WERI-Rb-1 (cell line): Measurements from ENCODE around the gene RASGRF1.

Experiments used
- DNase-seq: peaks from one replicate; pipeline ENCODE4 v3.0.0-alpha.2; 2020
- H3K27ac ChIP-seq: fragments of 250-450 bp; sonication (Bioruptor Pico); 2 replicates; pipeline ENCODE4 v1.5.1; 2020; ENCODE audit warnings: mild to moderate bottlenecking, moderate library complexity
- H3K27me3 ChIP-seq: fragments of 250-450 bp; sonication (Bioruptor Pico); 2 replicates; pipeline ENCODE4 v1.5.1; 2021; ENCODE audit warnings: mild to moderate bottlenecking, low read depth, moderate library complexity; ENCODE audit not compliant: insufficient read depth, severe bottlenecking
- H3K36me3 ChIP-seq: fragments of 250-450 bp; sonication (Bioruptor Pico); 2 replicates; pipeline ENCODE4 v1.5.1; 2020; ENCODE audit warnings: mild to moderate bottlenecking, moderate library complexity
- H3K4me3 ChIP-seq: 2 replicates; pipeline ENCODE4 v1.5.1; 2011; ENCODE audit warnings: low read depth, mild to moderate bottlenecking, control low read depth, low read length
- H3K9me3 ChIP-seq: fragments of 250-450 bp; sonication (Bioruptor Pico); 2 replicates; pipeline ENCODE4 v1.5.1; 2021; ENCODE audit warnings: mild to moderate bottlenecking, moderate library complexity; ENCODE audit not compliant: severe bottlenecking
- TF ChIP-seq, protein P1 (sequence below): IDR thresholded peaks from 2 replicates; pipeline ENCODE4 v1.5.1; 2011; ENCODE audit warnings: low read depth, mild to moderate bottlenecking, control low read depth, inconsistent platforms, low read length

RASGRF1 gene

DNA sequence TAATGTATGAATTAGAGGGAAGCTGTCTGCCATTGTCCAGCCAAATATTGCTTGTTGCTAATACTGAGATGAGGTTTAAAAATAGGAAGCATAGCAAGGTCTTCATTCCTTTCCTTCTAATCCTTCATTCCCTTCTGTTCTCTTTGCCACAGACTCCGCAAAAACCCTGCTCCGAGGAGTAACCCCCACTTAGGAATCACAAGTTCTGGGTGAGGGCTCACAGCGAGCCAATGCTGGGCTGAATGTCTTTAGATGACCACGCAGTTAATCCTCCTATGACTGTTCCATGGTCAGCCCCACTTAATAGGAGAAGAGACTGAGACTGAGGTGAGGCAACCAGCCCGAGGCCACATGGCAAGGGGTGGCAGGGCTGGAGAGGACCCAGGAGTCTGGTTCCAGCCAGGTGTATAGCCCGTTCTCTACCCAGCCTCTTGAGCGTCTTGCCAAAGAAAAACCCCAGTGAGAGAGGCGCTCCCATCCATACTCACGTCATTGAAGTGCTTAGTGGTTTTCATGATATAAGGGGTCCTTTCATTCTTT lies 100.8 kb downstream of the RASGRF1 start:
- Histone ChIP-seq H3K36me3 (no peaks in the 10 kb centered on the region), H3K9me3 (no peaks in the 10 kb centered on the region), H3K27me3 (no peaks in the 10 kb centered on the region), H3K4me3 (no peak overlapping the region), H3K27ac (no peak overlapping the region)
- no peak for DNase-seq
- TF ChIP-seq, protein P1, sequence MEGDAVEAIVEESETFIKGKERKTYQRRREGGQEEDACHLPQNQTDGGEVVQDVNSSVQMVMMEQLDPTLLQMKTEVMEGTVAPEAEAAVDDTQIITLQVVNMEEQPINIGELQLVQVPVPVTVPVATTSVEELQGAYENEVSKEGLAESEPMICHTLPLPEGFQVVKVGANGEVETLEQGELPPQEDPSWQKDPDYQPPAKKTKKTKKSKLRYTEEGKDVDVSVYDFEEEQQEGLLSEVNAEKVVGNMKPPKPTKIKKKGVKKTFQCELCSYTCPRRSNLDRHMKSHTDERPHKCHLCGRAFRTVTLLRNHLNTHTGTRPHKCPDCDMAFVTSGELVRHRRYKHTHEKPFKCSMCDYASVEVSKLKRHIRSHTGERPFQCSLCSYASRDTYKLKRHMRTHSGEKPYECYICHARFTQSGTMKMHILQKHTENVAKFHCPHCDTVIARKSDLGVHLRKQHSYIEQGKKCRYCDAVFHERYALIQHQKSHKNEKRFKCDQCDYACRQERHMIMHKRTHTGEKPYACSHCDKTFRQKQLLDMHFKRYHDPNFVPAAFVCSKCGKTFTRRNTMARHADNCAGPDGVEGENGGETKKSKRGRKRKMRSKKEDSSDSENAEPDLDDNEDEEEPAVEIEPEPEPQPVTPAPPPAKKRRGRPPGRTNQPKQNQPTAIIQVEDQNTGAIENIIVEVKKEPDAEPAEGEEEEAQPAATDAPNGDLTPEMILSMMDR, result no peak

DNA sequence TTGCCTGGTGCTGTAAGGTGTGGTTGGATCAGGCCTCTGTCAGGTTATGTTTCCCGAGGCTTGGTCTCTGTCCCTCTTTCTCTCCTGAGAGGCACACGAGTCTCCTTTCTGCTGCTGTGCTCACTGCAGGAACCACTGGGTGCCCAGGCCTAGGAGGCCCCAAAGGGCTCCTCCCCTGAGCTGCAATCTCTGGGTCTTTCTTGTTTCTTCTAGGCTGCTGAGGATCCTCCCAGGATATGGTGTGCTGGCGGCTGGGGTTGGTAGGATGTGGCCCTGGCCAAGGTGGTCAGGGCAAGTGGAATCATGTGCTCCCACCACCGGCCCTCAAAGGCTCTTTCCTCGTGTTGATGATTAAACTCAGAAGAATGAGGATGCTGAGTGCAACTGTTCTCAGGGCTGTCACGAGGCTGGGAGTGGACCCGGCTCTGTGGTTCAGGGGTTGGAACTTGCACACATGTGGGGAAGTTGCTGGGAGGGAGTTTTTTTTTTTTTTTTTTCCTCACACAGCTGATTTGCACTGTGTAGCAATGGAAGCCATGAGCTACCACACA lies 102.1 kb downstream of the RASGRF1 start:
- no peak overlapping the region for H3K4me3 ChIP-seq
- no peaks in the 10 kb centered on the region for H3K9me3 ChIP-seq
- no peak overlapping the region for H3K27ac ChIP-seq
- TF ChIP-seq, protein P1, result no peak
- H3K27me3 ChIP-seq, result no peaks in the 10 kb centered on the region
- no peaks in the 10 kb centered on the region for H3K36me3 ChIP-seq
- DNase-seq, result no peak

DNA sequence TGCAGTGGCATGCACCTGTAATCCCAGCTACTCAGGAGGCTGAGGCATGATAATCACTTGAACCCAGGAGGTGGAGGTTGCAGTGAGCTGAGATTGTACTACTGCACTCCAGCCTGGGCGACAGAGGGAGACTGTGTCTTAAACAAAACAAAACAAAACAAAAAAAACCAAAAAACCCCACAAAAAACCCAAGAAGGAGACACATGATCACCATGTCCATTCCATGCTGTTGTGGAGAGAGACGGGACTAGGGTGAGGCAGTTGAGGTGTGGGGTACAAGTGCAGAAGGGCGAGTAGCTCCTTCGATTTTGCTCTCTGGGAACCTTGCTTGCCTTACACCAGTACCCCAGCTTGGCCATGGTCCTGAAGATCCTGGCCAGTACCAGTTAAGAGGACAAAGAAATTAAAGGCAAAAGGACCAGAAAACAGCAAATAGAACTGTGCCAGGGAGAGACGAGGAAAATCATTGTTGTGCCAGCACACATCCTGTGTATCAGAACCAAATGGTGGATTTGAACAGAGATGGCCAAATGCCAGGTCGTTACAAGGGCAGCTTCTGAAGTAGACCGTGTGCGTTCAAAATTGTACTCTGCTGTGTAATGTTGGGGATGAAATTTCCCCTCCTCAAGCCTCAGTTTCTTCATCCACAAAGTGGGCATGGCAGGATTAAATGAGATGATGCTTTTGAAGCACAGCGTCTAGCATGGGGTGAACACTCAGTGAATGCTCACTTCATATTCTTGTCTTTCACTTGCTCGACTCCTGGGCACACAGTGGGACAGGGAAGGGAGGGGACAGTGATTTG lies 102.8 kb downstream of the RASGRF1 start:
- TF ChIP-seq, protein P1, result no peak
- Histone ChIP-seq H3K27me3 (no peaks in the 10 kb centered on the region), H3K27ac (no peak overlapping the region), H3K36me3 (no peaks in the 10 kb centered on the region), H3K4me3 (no peak overlapping the region), H3K9me3 (no peaks in the 10 kb centered on the region)
- DNase-seq, result no peak

DNA sequence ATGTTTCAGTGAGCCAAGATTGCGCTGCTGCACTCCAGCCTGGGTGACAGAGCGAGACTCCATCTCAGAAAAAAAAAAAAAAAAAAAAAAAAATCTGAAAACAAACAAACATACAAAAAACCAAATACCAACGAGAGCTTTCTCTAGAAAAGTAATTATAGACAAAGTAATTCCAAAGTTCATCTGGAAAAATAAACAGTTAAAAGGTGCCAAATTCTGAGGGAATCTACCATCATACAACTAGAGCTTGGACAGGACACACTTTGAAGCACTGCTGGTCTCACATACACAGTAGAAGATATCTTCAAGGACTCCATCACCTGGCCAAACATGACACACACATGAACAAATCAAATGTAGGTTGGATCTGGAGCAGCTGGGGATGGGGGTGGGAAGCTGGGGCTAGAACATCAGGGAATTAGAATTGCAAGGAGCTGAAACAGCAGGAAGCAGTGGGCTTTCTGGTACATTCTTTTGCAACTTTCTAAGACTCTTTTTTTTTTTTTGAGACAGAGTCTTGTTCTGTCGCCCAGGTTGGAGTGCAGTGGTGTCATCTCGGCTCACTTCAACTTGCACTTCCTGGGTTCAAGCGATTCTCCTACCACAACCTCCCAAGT lies 104.6 kb downstream of the RASGRF1 start:
- DNase-seq, result no peak
- TF ChIP-seq, protein P1, result no peak
- H3K9me3 ChIP-seq, result no peaks in the 10 kb centered on the region
- no peak overlapping the region for H3K27ac ChIP-seq
- no peaks in the 10 kb centered on the region for H3K36me3 ChIP-seq
- no peak overlapping the region for H3K4me3 ChIP-seq
- no peaks in the 10 kb centered on the region for H3K27me3 ChIP-seq

DNA sequence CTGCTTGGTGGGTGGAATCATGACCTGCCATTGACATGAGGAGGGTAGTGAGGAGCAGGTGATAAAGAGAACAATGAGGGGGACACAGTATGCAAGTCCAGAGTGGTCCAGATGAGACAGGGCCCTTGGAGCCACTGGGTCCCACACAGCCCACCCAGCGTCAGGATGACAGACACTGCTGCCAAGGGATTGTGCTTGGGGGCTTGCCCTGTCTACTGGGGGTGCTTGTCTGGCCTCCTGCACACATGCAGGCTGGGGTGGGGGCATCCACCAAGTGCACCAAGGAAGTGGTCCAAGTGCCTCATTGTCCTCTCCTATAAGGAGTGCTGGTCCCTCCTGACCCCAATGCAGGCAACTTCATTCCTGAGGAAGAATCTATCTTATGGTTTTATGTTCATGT lies 106.5 kb downstream of the RASGRF1 start:
- TF ChIP-seq, protein P1, result no peak
- H3K36me3 ChIP-seq, result no peaks in the 10 kb centered on the region
- H3K27ac ChIP-seq, result no peak overlapping the region
- H3K4me3 ChIP-seq, result no peak overlapping the region
- no peak for DNase-seq
- no peaks in the 10 kb centered on the region for H3K9me3 ChIP-seq
- no peaks in the 10 kb centered on the region for H3K27me3 ChIP-seq
